ENCODE data around the gene CD27.
"Not testable (repeated sequence)": the region's sequence is repeated elsewhere in the genome, so short reads cannot be mapped to it uniquely, and the experiment has no call there.

The CD27 gene

GRCh38 chr12:6461401-6462233, 16.9 kb downstream of the CD27 start:
- DNase-seq, result no peak

DNA sequence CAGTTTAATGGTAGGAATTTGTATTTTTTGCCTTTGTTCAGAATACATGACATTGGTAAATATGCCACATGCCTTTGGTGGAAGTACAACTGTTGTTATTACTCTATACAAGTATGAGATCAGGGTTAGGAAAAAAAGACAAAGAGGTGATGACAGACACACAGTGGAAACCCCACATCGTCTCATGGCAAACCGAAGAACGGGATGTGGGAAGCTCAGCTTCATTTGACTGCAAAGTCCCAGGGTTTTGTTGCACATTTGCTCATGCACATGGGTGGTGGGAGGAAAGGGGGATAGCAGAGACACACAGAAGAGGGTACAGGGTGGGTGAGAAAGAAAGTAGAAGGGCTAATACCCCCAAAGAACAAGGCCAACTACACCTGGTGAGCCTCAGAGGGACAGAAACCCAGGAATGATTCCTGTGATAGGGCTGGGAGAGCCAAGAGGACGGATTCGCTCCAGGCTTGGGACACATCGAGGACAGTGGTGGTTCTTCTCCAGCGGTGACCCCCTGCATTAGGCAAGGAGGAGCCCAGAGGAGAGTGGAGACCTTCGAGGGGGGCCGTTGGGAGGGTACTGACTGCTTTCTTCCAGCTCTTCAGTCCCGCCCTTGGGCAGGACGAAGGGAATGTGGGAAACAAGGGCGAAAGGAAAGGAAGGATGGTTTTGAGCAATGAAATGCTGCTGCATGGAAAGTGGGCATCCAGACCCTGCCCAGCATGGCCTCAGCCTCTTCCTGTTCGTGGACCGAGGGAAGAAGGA, 17.7 kb downstream of the CD27 start:
- DNase-seq, result no peak

GRCh38 chr12:6463216-6463615, 18.5 kb downstream of the CD27 start:
- no peak for DNase-seq

DNA sequence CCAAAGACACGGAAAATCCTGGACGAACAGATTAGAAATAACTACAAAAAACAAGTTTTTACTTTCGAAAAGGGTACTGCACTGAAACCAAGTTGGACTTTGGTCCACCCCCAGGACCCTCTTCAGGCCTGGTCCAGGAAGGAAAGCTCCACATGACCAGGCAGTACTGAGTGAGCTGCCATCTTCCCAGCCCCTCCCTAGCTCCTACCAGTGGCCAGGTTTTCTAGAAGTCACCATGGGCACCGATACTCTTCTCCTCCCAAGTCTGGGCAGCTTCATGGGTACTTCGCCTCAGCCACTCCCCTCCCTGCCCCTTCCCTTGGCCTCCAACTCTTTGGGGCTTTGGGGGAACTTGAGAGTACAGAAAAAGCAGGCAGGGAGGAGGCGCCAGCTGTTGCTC, 19.1 kb downstream of the CD27 start:
- no peak for DNase-seq

DNA sequence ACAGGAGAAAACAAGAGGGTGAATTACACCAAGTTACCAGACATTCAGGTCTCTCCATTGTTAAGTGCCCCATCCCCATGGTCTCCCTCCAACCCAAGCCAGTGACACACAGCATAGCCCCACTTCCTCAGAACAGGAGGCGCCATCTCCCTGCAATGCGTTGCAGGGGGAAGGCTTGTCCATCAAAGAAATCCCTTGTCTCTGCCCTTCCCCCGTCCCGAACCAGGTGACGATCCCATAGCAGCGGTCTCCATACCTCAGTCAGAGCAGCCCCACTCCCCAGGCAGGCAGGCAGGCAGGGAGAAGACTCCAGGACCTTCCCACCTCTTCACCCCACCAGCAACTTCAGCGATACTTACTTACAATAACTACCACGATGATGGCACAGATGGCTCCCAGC, 19.8 kb downstream of the CD27 start:
- no peak for DNase-seq

GRCh38 chr12:6465467-6466183, 20.9 kb downstream of the CD27 start:
- peak; percentile 19 to 27 for DNase-seq

DNA sequence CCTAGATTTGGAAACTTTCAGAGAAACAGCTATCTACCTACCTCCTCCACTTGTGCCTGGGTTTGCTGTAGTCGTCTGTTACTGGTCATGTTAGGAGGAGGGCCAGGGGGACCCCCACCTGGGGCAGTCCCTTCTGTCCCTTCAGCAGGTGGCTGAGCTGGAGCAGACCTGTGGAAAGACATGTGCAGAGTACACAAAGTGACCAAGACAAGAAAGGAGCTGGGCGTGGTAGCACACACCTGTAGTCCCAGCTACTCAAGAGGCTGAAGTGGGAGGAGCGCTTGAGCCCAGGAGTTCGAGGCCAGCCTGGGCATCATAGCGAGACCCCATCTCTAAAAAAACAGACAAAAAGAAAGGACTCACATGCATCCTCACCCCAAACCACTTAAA, 21.4 kb downstream of the CD27 start:
- no peak for DNase-seq

DNA sequence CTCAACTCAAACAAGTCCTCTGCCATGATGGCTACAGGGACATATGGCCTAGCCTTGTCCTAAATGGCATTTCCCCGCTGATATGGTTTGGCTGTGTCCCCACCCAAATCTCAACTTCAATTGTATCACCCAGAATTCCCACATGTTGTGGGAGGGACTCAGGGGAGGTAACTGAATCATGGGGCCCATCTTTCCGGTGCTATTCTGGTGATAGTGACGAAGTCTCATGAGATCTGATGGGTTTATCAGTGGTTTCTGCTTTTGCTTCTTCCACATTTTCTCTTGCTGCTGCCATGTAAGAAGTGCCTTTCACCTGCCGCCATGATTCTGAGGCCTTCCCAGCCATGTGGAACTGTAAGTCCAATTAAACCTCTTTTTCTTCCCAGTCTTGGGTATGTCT, 22.0 kb downstream of the CD27 start:
- DNase-seq, result not testable (repeated sequence)

- not testable (repeated sequence) for DNase-seq
Measured at GRCh38 chr12:6467571-6468282, 23.0 kb downstream of the CD27 start.

DNA sequence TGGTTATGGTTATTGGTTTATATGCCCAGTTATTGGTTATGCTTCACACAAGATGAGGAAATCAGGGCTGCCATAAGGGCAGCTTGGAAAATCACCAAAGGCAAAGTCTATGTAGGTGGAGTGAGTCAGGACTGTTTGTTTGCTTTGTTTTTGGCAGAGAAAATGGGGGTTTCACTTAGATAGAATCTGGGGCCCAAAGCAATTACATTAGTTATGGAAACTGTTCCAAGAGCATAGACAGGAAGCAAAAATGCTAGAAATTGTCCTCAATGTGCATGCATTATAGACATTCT, 23.5 kb downstream of the CD27 start:
- DNase-seq, result no peak

GRCh38 chr12:6469092-6469491, 24.3 kb downstream of the CD27 start:
- DNase-seq, result no peak

- no peak for DNase-seq
Measured at GRCh38 chr12:6469609-6470374, 25.0 kb downstream of the CD27 start.

- DNase-seq, result peak; percentile 91 to 92
Measured at GRCh38 chr12:6470375-6471163, 25.8 kb downstream of the CD27 start, which contains the start of gene VAMP1. VAMP1 (minus strand) TSS chr12:6470677; CDS start chr12:6470531, 146 bp downstream.

GRCh38 chr12:6471989-6472360, 27.2 kb downstream of the CD27 start:
- DNase-seq, result no peak

- no peak for DNase-seq
Measured at GRCh38 chr12:6472491-6472890, 27.7 kb downstream of the CD27 start.

GRCh38 chr12:6475233-6475975, 30.6 kb downstream of the CD27 start:
- DNase-seq, result not testable (repeated sequence)

DNA sequence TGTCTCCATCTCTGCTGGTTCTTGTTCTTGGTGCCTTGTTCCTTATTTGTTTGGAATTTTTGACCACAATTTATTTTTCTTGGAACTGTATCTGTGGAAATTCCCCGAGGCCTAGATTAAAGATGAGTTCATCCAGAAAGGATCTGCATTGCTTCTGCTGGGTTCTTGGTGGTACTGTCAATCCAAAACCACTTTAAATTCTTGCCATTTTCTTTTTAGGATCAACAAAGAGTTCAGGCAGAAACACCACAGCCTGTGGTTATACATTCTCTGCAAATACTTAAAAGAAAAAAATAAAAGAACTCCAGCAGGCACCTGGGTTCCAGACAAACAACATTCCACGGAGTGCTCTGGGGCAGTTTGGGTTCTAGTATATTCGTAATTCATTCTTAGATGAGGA, 31.7 kb downstream of the CD27 start:
- DNase-seq, result no peak

DNA sequence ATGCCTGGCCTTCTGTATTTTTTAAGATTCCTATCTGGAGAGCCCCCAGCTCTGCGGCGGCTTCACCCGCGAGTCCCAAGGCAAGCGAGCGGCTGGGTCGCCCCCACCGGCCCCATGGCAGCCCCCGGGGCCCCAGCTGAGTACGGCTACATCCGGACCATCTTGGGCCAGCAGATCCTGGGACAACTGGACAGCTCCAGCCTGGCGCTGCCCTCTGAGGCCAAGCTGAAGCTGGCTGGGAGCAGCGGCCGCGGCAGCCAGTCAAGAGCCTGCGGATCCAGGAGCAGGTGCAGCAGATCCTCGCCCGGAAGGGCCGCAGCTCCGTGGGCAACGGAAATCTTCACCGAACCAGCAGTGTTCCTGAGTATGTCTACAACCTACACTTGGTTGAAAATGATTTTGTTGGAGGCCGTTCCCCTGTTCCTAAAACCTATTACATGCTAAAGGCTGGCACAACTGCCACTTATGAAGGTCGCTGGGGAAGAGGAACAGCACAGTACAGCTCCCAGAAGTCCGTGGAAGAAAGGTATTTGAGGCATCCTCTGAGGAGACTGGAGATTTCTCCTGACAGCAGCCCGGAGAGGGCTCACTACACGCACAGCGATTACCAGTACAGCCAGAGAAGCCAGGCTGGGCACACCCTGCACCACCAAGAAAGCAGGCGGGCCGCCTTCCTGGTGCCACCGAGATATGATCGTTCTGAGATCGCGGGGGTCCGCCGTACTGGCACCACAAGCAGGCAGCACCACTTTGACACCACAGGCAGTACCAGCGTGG, 33.0 kb downstream of the CD27 start:
- DNase-seq, result not testable (repeated sequence)

DNA sequence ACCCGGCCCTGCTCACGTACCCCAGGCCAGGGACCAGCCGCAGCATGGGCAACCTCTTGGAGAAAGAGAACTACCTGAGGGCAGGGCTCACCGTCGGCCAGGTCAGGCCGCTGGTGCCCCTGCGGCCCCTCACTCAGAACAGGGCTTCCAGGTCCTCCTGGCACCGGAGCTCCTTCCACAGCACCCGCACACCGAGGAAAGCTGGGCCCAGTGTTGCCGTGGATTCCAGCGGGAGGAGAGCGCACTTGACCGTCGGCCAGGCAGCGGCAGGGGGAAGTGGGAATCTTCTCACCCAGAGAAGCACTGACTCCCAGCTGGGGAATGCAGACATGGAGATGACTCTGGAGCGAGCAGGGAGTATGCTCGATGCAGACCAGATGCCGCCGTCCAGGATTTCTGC, 33.7 kb downstream of the CD27 start:
- no peak for DNase-seq

GRCh38 chr12:6488240-6488639, 43.5 kb downstream of the CD27 start:
- no peak for DNase-seq
